ENCODE measurements around the gene PITPNM3.

DNA sequence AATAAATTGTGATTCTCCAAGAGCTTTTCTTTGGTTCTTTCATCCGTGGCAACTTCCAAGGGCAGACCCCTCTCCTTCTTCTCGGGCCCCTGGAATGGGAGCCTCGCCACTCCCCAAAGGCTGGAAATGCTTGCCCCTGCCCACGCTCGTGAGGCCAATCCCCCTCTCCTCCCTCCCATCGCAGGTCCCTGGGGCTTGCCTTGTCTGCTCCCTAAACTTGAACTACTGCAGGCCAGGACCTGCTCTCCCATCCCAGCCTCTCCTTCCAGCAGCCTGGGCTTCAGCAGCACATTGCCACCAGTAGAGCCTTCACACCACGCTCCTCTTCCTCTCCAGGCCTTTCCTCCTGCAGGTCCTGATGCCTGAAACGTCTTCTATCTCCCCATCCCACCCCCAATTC lies 11.1 kb downstream of the PITPNM3 start:
- TF ChIP-seq, protein P1, sequence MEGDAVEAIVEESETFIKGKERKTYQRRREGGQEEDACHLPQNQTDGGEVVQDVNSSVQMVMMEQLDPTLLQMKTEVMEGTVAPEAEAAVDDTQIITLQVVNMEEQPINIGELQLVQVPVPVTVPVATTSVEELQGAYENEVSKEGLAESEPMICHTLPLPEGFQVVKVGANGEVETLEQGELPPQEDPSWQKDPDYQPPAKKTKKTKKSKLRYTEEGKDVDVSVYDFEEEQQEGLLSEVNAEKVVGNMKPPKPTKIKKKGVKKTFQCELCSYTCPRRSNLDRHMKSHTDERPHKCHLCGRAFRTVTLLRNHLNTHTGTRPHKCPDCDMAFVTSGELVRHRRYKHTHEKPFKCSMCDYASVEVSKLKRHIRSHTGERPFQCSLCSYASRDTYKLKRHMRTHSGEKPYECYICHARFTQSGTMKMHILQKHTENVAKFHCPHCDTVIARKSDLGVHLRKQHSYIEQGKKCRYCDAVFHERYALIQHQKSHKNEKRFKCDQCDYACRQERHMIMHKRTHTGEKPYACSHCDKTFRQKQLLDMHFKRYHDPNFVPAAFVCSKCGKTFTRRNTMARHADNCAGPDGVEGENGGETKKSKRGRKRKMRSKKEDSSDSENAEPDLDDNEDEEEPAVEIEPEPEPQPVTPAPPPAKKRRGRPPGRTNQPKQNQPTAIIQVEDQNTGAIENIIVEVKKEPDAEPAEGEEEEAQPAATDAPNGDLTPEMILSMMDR (IDR thresholded peaks at IDR 0.05) = no peak
- TF ChIP-seq POLR2A (IDR thresholded peaks at IDR 0.05) (no peak), POLR2AphosphoS5 (IDR thresholded peaks at IDR 0.05) (no peak)
